HepG2 (cell line): ENCODE data around the gene MTA3. TPM values are rescaled to one million over a fixed set of nuclear protein-coding genes. Genes with fewer than 3 reads are reported as not detected.

Source experiments
- ATAC-seq: fragments of 200-7000 bp; cut with Tn5 transposase; 3 replicates; pipeline ENCODE4 v1.9.1; 2020; ENCODE audit warnings: mild to moderate bottlenecking, moderate library complexity
- BruUV-seq: library from RNA; stranded (reverse); fragments of 400-500 nt; replicated peaks from 2 replicates; lab custom pipeline; 2021; lab: Mats Ljungman, UMichigan
- CTCF ChIA-PET: fragments of 300-600 bp; formaldehyde crosslinking; extraction: SDS; loops from one replicate; lab custom pipeline; 2021; ENCODE audit warnings: low total read pairs, inconsistent platforms, low intra/inter-chr PET ratio; lab: Yijun Ruan, JAX
- POLR2A ChIA-PET: fragments of 350-600 bp; sonication (Branson Sonifier 250); formaldehyde crosslinking; loops from one replicate; lab custom pipeline; 2020; ENCODE audit warnings: antibody characterized with exemption, inconsistent platforms; lab: Yijun Ruan, JAX
- DNase-seq: peaks from one replicate; pipeline ENCODE4 v3.0.0-alpha.2; 2015; ENCODE audit warnings: low spot score
- FAIRE-seq: peaks from 3 replicates; lab custom pipeline; 2011; peaks lifted over from hg19 to GRCh38; lab: Jason Lieb, UNC
- H2AFZ ChIP-seq: one replicate; pipeline ENCODE4 v1.6.1; 2011; ENCODE audit warnings: low read length, inconsistent platforms
- H3K27ac ChIP-seq: fragments of 300-600 bp; 3 replicates; pipeline ENCODE4 v1.8.0; 2011; ENCODE audit warnings: mixed run types, mild to moderate bottlenecking, mixed read lengths, low read length, inconsistent platforms; ENCODE audit not compliant: insufficient read depth; ENCODE audit errors: extremely low read length
- H3K27me3 ChIP-seq, 2 experiments: fragments of 200-600 bp in 1 of 2; 2 replicates in 1 of 2; 3 replicates in 1 of 2; pipeline versions ENCODE4 v1.6.0 to v1.8.0; 2011; ENCODE audit warnings: low read length in 2 of 2, mild to moderate bottlenecking in 2 of 2, moderate library complexity in 2 of 2, inconsistent platforms in 1 of 2; ENCODE audit not compliant: insufficient read depth in 2 of 2, control insufficient read depth in 1 of 2
- H3K36me3 ChIP-seq, 2 experiments: fragments of 200-600 bp in 1 of 2; replicated peaks in 1 of 2; 2 replicates in 1 of 2; 3 replicates in 1 of 2; pipeline versions ENCODE4 v1.5.1 to v1.8.0; 2011; ENCODE audit warnings: low read length in 2 of 2, inconsistent platforms in 1 of 2; ENCODE audit not compliant: insufficient read depth in 2 of 2, control insufficient read depth in 1 of 2
- H3K4me1 ChIP-seq: 2 replicates; pipeline ENCODE4 v1.5.1; 2012; ENCODE audit warnings: low read length, inconsistent platforms; ENCODE audit not compliant: insufficient read depth
- H3K4me2 ChIP-seq: 2 replicates; pipeline ENCODE4 v1.6.0; 2011; ENCODE audit warnings: low read depth, low read length, inconsistent platforms
- H3K4me3 ChIP-seq, 3 experiments: fragments of 200-600 bp in 1 of 3; sonication (generic), shearing (Covaris generic) in 1 of 3; replicated peaks in 1 of 3; 2 replicates each; pipeline ENCODE4 v1.5.1; 2011 to 2016; ENCODE audit warnings: low read length in 3 of 3, inconsistent platforms in 2 of 3, low read depth in 2 of 3, mild to moderate bottlenecking in 2 of 3, control low read depth in 1 of 3, mixed read lengths in 1 of 3; ENCODE audit not compliant: insufficient read depth in 1 of 3
- H3K79me2 ChIP-seq: one replicate; pipeline ENCODE4 v1.6.1; 2011; ENCODE audit warnings: low read length, inconsistent platforms; ENCODE audit not compliant: insufficient read depth
- H3K9ac ChIP-seq: 2 replicates; pipeline ENCODE4 v1.6.0; 2011; ENCODE audit warnings: mild to moderate bottlenecking, low read depth, low read length, inconsistent platforms; ENCODE audit not compliant: insufficient read depth
- H3K9me3 ChIP-seq: 2 replicates; pipeline ENCODE4 v1.5.1; 2012; ENCODE audit warnings: mild to moderate bottlenecking, low read length
- H4K20me1 ChIP-seq: 2 replicates; pipeline ENCODE4 v1.6.0; 2011; ENCODE audit warnings: inconsistent platforms, mild to moderate bottlenecking, low read length, moderate library complexity; ENCODE audit not compliant: insufficient read depth
- JDP2 ChIP-seq: sonication (generic); formaldehyde crosslinking; IDR thresholded peaks from 2 replicates; pipeline ENCODE4 v1.8.1; 2022; ENCODE audit warnings: missing genetic modification reagents, borderline replicate concordance
- ONECUT2 ChIP-seq: sonication (generic); formaldehyde crosslinking; IDR thresholded peaks from 2 replicates; pipeline ENCODE4 v1.4.0; 2020; ENCODE audit warnings: missing genetic modification reagents
- TCF7L2 ChIP-seq: IDR thresholded peaks from 2 replicates; pipeline ENCODE4 v1.6.1; 2011; ENCODE audit warnings: mild to moderate bottlenecking, low read depth, low read length, moderate library complexity
- WGBS: methylation state at CpG from one replicate; pipeline ENCODE4 v1.1.6; 2017; ENCODE audit warnings: low lambda C conversion rate; 5-methylcytosine and 5-hydroxymethylcytosine counted together
- in situ Hi-C: cut with HindIII; loops from 2 replicates; pipeline ENCODE4 v1.10.0; 2017; ENCODE audit warnings: low pct_unique_long_range_greater_than_20kb; ENCODE audit not compliant: extremely low pct_ligation_motif_present
- intact Hi-C: fragments of 100-400 bp; cut with micrococcal nuclease; formaldehyde crosslinking; loops from one replicate; pipeline ENCODE4 v1.10.0; 2022; ENCODE audit not compliant: unreplicated experiment
- polyA plus RNA-seq, 8 experiments: library from polyadenylated mRNA; depleted of rRNA in 3 of 8; stranded (reverse) in 7 of 8; unstranded in 1 of 8; fragments of >200 nt; fragmentation: Illumina TruSeq in 4 of 8; extraction: Trizol in 4 of 8; gene quantifications; 2 replicates each; pipeline versions ENCODE4 v1.2.1 to v1.2.3, GENCODE V29; 2011 to 2016; ENCODE audit warnings: low read depth in 4 of 8, missing spikeins in 1 of 8, mixed read lengths in 1 of 8; ENCODE audit not compliant: insufficient read depth in 1 of 8
- total RNA-seq, 5 experiments: library from RNA; depleted of rRNA; stranded (reverse); fragments of >200 nt; fragmentation: Illumina TruSeq; extraction: Trizol; gene quantifications; 2 replicates each; pipeline ENCODE4 v1.2.3, GENCODE V29; 2016; ENCODE audit warnings: low read depth in 1 of 5
- TF ChIP-seq, protein P1 (sequence below): sonication (generic); formaldehyde crosslinking; IDR thresholded peaks from 2 replicates; pipeline ENCODE4 v1.4.0; 2020; ENCODE audit warnings: missing genetic modification reagents

The MTA3 gene
- total and polyA plus RNA-seq, 2 of the 13 experiments (the other 11 are each of a cell fraction or from before 2014, with no cell fraction given) = 48.8 to 77.8 TPM

DNA sequence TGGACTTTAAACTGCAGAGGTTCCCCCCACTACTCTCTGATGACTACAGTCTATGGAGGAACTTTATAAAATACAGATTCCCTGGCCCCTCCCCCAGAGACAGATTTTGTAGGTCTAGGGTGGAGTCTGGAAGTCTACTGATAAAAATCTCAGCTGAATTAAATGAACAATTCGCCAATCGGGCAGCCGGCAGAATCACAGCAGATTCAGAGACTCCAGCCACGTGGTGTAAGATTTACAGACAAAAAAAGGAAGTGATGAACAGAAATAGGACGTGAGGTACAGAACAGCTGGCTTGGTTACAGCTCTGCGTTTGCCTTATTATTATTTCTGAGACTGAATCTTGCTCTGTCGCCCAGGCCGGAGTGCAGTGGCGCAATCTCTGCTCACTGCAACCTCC lies 21.4 kb upstream of the MTA3 start (continued):
- TF ChIP-seq ONECUT2 (CRISPR knock-in tag) (no peak), TCF7L2 (no peak)

DNA sequence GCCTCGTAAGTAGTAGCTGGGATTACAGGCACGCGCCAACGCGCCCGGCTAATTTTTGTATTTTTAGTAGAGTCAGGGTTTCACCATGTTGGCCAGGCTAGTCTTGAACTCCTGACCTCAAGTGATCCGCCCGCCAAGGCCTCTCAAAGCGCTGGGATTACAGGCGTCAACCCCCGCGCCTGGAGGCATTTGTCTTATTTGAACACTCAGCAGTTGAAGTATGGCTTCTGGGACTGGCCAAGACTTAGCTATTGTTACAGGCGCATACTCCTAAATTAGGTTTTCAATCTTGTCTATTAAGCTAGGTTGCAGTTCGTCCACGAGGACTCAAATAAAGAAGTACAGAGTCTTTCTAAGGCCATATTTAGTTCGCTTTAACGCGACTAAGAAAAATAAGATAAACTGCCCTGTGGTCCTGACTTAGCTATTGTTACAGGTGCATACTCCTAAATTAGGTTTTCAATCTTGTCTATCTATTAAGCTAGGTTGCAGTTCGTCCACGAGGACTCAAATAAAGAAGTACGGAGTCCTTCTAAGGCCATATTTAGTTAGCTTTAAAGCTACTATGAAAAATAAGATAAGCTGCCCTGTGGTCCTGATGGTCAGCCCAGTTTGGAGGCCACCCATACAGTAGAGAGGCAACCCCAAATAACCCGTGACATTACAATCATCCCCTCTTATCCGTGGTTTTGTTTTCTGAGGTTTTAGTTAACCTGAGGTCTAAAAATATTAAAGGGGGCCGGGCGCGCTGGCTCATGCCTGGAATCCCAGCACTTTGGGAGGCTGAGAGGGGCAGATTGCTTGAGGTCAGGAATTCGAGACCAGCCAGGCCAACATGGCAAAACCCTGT lies 20.8 kb upstream of the MTA3 start:
- H3K36me3 ChIP-seq = no peaks in the 10 kb centered on the region
- H3K27me3 ChIP-seq = no peaks in the 10 kb centered on the region
- no peak overlapping the region for H3K27ac ChIP-seq
- FAIRE-seq = peak; percentile 15
- DNase-seq = no peak
- 93% methylated on average over 27 of the region's 27 CpGs for WGBS
- no peaks in the 10 kb centered on the region for H3K79me2 ChIP-seq
- H3K4me3 ChIP-seq = no peak overlapping the region
- no peaks in the 10 kb centered on the region for H3K9me3 ChIP-seq
- no TSS peak for BruUV-seq
- no peak overlapping the region for H3K4me2 ChIP-seq
- ChIA-PET POLR2A (no interaction called here), CTCF (no interaction called here)
- no peaks in the 10 kb centered on the region for H4K20me1 ChIP-seq
- H3K4me1 ChIP-seq = peaks cover 21% of the 10 kb centered on the region
- intact Hi-C loops (no loop called here), in situ Hi-C loops (no loop called here)
- ATAC-seq = no peak
- no peak overlapping the region for H3K9ac ChIP-seq
- no peak overlapping the region for H2AFZ ChIP-seq
- no peak for TF ChIP-seq JDP2 (CRISPR knock-in tag)
- TF ChIP-seq, protein P1, sequence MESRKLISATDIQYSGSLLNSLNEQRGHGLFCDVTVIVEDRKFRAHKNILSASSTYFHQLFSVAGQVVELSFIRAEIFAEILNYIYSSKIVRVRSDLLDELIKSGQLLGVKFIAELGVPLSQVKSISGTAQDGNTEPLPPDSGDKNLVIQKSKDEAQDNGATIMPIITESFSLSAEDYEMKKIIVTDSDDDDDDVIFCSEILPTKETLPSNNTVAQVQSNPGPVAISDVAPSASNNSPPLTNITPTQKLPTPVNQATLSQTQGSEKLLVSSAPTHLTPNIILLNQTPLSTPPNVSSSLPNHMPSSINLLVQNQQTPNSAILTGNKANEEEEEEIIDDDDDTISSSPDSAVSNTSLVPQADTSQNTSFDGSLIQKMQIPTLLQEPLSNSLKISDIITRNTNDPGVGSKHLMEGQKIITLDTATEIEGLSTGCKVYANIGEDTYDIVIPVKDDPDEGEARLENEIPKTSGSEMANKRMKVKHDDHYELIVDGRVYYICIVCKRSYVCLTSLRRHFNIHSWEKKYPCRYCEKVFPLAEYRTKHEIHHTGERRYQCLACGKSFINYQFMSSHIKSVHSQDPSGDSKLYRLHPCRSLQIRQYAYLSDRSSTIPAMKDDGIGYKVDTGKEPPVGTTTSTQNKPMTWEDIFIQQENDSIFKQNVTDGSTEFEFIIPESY (CRISPR knock-in tag) = 0 out of 2 replicates have a peak, but pooled peaks have one; percentile 30
